Naive thymus-derived CD4-positive, alpha-beta T cell (primary cell): Measurements from ENCODE around the gene KIAA1671. TPM values are rescaled to one million over a fixed set of nuclear protein-coding genes. Genes with fewer than 3 reads are reported as not detected.

Experiments used
- ATAC-seq: fragments of 150-1000 bp; cut with Tn5 transposase; 2 replicates; pipeline ENCODE4 v1.10.0; 2021; ENCODE audit warnings: mild to moderate bottlenecking, moderate library complexity
- CTCF ChIA-PET: fragments of 350-600 bp; sonication (Branson Sonifier 250); formaldehyde crosslinking; loops from one replicate; lab custom pipeline; 2021; ENCODE audit warnings: antibody characterized with exemption; lab: Charles Lee
- POLR2A ChIA-PET: fragments of 350-600 bp; sonication (Branson Sonifier 250); formaldehyde crosslinking; loops from one replicate; lab custom pipeline; 2021; ENCODE audit warnings: antibody characterized with exemption, inconsistent platforms; lab: Charles Lee
- DNase-seq, 9 donors: peaks; one replicate each; pipeline versions ENCODE4 v3.0.0 to v3.0.0-alpha.2; 2020 to 2022; ENCODE audit warnings: mixed read lengths in 1 of 9
- H3K27ac ChIP-seq: one replicate; pipeline ENCODE4 v1.7.0; 2013; ENCODE audit warnings: mild to moderate bottlenecking, low read depth, low read length, moderate library complexity
- H3K27me3 ChIP-seq, 2 donors: one replicate each; pipeline ENCODE4 v1.7.0; 2013; ENCODE audit warnings: low read length in 2 of 2, mild to moderate bottlenecking in 2 of 2, moderate library complexity in 2 of 2; ENCODE audit not compliant: control insufficient read depth in 2 of 2, insufficient read depth in 2 of 2
- H3K36me3 ChIP-seq, 3 experiments: 1 replicate in 2 of 3; 2 replicates in 1 of 3; pipeline ENCODE4 v1.7.0; 2013; ENCODE audit warnings: low read length in 3 of 3, mild to moderate bottlenecking in 3 of 3, moderate library complexity in 1 of 3; ENCODE audit not compliant: insufficient read depth in 3 of 3, control insufficient read depth in 2 of 3
- H3K4me1 ChIP-seq, 2 donors: one replicate each; pipeline ENCODE4 v1.7.0; 2013; ENCODE audit warnings: low read length in 2 of 2, mild to moderate bottlenecking in 2 of 2, moderate library complexity in 1 of 2; ENCODE audit not compliant: control insufficient read depth in 2 of 2, insufficient read depth in 2 of 2
- H3K4me3 ChIP-seq: 2 replicates; pipeline ENCODE4 v1.7.0; 2013; ENCODE audit warnings: mild to moderate bottlenecking, low read length
- H3K9me3 ChIP-seq, 3 experiments: 1 replicate in 2 of 3; 2 replicates in 1 of 3; pipeline ENCODE4 v1.7.0; 2013; ENCODE audit warnings: low read length in 3 of 3; ENCODE audit not compliant: control insufficient read depth in 2 of 3
- H3K27ac Mint-ChIP-seq, 9 donors: one replicate each; pipeline ENCODE4 v1.8.0; 2020 to 2022; ENCODE audit warnings: mixed read lengths in 9 of 9, mild to moderate bottlenecking in 8 of 9, moderate library complexity in 5 of 9, inconsistent platforms in 2 of 9
- H3K27me3 Mint-ChIP-seq, 5 donors: one replicate each; pipeline ENCODE4 v1.8.0; 2021 to 2022; ENCODE audit warnings: mixed read lengths in 5 of 5, mild to moderate bottlenecking in 1 of 5
- H3K36me3 Mint-ChIP-seq, 5 donors: one replicate each; pipeline ENCODE4 v1.8.0; 2020 to 2022; ENCODE audit warnings: mixed read lengths in 5 of 5, mild to moderate bottlenecking in 3 of 5, inconsistent platforms in 1 of 5
- H3K4me1 Mint-ChIP-seq, 7 donors: one replicate each; pipeline ENCODE4 v1.8.0; 2020 to 2022; ENCODE audit warnings: mixed read lengths in 7 of 7, mild to moderate bottlenecking in 3 of 7, inconsistent platforms in 1 of 7
- H3K4me3 Mint-ChIP-seq, 10 donors: one replicate each; pipeline ENCODE4 v1.8.0; 2020 to 2022; ENCODE audit warnings: mild to moderate bottlenecking in 10 of 10, mixed read lengths in 10 of 10, moderate library complexity in 6 of 10, inconsistent platforms in 2 of 10
- H3K9me3 Mint-ChIP-seq, 11 donors: one replicate each; pipeline ENCODE4 v1.8.0; 2020 to 2022; ENCODE audit warnings: mixed read lengths in 11 of 11, mild to moderate bottlenecking in 4 of 11, inconsistent platforms in 1 of 11, moderate library complexity in 1 of 11
- intact Hi-C, 2 donors: fragments of 100-400 bp; cut with micrococcal nuclease; formaldehyde crosslinking; loops; one replicate each; pipeline ENCODE4 v1.15.1; 2023
- polyA plus RNA-seq, 2 donors: library from polyadenylated mRNA; unstranded; fragments of 300-500 nt; fragmentation: Illumina TruSeq; gene quantifications; one replicate each; pipeline ENCODE4 v1.2.3, GENCODE V29; 2021
- total RNA-seq, 6 experiments: library from RNA in 5 of 6; stranded (reverse) in 5 of 6; gene quantifications; 1 replicate in 5 of 6; 2 replicates in 1 of 6; pipeline ENCODE4 v1.2.3 and lab custom pipeline; 2021 to 2026

KIAA1671 gene
- total and polyA plus RNA-seq, 7 experiments from 2014 or later = 0.47 to 19.0 (median 4.2) TPM

DNA sequence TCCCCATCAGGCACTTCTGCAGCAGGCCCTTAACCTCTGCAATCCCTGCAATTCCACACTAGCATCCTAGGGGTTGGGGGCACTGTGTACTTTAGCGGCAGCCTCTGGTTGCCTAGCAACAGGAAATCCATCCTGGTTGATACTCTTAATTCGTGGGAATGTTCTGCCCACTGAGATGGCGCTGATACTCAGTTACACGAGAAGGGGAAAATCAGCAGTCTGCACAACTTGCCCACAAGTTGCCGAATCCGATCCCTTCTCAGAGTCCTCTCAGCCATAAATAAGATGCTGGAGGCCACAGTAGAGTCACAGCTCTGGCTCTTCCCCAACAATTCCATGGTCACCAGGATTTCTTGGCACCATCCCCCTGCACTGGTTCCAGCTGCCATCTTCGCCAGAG, 189.6 kb downstream of the KIAA1671 start:
- Histone ChIP-seq H3K27ac (no peak overlapping the region), H3K36me3 (no peaks in the 10 kb centered on the region), H3K9me3 (no peaks in the 10 kb centered on the region), H3K4me3 (no peak overlapping the region), H3K27me3 (no peaks in the 10 kb centered on the region), H3K4me1 (no peaks in the 10 kb centered on the region)
- Mint-ChIP-seq H3K4me1 (peaks cover 0 to 4% (median 0%) of the 10 kb centered on the region in 7 donors), H3K9me3 (peaks cover 0 to 5% (median 0%) of the 10 kb centered on the region in 11 donors), H3K27ac (no peak overlapping the region), H3K27me3 (no peaks in the 10 kb centered on the region), H3K4me3 (no peak overlapping the region), H3K36me3 (peaks cover 0 to 14% (median 12%) of the 10 kb centered on the region in 5 donors)
- ChIA-PET CTCF (no interaction called here), POLR2A (no interaction called here)
- intact Hi-C loops = no loop called here
- ATAC-seq = no peak
- DNase-seq = no peak

DNA sequence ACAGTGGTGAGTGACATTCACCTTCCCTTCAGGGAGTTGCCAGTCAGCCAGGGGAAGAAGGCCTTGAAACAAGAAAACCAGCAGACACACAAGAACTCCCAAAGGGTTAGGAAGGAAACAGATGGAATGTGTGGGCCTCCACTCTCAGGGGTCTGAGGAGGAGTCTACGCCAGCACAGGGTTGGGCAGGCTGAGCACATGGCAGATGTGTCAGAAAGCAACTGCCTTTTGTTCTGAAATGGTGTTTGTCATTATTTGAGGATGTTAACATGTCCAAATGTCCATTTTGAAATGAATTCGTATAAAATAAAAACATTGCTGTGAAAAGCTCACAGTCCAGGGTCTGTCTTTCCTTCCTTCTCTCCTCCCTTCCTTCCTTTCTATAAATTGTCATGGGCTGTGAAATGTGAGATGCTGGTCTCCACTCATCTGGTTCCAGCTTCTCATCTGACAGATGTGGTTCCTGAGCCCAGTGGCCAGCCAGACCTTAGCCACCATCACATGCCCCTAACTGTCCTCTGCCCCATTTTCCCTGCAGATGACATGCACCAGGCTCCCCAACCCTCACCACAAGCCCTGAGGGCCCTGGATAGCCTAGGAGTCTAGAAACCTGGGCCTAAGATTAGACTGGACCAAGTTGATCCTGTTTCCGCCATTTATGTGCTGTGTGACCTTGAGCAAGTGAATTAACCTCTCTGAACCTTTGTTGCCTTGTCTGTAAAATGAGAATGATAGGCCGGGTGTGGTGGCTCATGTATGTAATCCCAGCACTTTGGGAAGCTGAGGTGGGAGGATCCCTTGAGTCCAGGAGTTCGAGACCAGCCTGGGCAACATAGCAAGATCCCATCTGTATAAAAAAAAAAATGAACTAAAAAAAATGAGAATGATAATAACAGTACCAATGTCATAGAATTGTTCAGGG, 190.9 kb downstream of the KIAA1671 start:
- Histone ChIP-seq H3K27me3 (no peaks in the 10 kb centered on the region), H3K4me1 (no peaks in the 10 kb centered on the region), H3K36me3 (no peaks in the 10 kb centered on the region), H3K27ac (no peak overlapping the region), H3K4me3 (no peak overlapping the region), H3K9me3 (no peaks in the 10 kb centered on the region)
- H3K27ac Mint-ChIP-seq = peak overlapping the region in 1 of 9 donors; percentile 43
- H3K36me3 Mint-ChIP-seq = peaks cover 0 to 4% (median 2%) of the 10 kb centered on the region in 5 donors
- intact Hi-C loops = no loop called here
- POLR2A ChIA-PET = no interaction called here
- CTCF ChIA-PET = no interaction called here
- H3K4me1 Mint-ChIP-seq = peaks cover 0 to 4% (median 0%) of the 10 kb centered on the region in 7 donors
- no peaks in the 10 kb centered on the region for H3K27me3 Mint-ChIP-seq
- ATAC-seq = no peak
- no peak overlapping the region for H3K4me3 Mint-ChIP-seq
- peaks cover 0 to under 1% (median 0%) of the 10 kb centered on the region in 11 donors for H3K9me3 Mint-ChIP-seq
- no peak for DNase-seq

DNA sequence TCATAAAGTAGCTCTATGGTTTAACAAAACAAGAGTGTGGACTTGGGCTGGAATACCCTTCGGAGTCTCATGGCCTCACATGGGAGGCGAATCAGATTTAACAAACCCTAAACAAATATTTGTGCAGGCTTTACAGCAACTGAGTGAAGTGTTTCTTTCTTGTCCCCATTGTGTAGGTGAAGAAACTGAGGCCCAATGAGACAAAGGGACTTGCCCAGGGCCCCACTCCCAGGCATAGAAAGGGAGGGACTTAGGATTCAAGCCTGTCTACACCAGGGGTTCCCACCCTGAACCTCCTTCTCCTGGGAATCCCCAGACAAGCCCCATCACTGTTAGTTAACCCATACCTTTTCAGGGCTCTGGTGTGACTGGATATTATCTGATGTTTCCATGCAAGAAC, 192.0 kb downstream of the KIAA1671 start:
- peaks cover 0 to 3% (median 0%) of the 10 kb centered on the region in 5 donors for H3K36me3 Mint-ChIP-seq
- H3K27me3 ChIP-seq = no peaks in the 10 kb centered on the region
- no peak overlapping the region for H3K4me3 Mint-ChIP-seq
- no peak for ATAC-seq
- no peaks in the 10 kb centered on the region for H3K27me3 Mint-ChIP-seq
- no peaks in the 10 kb centered on the region for H3K9me3 ChIP-seq
- no peaks in the 10 kb centered on the region for H3K4me1 ChIP-seq
- no peak overlapping the region for H3K27ac ChIP-seq
- ChIA-PET CTCF (no interaction called here), POLR2A (interaction anchor here (0.5 kb wide), 1 partner anchor 1480 kb away, joined by 3 read pairs; no protein-coding TSS in a partner anchor)
- H3K4me1 Mint-ChIP-seq = peaks cover 0 to 4% (median 0%) of the 10 kb centered on the region in 7 donors
- intact Hi-C loops = no loop called here
- H3K9me3 Mint-ChIP-seq = no peaks in the 10 kb centered on the region
- no peaks in the 10 kb centered on the region for H3K36me3 ChIP-seq
- no peak overlapping the region for H3K4me3 ChIP-seq
- peak overlapping the region in 1 of 9 donors; percentile 46 for H3K27ac Mint-ChIP-seq
- no peak for DNase-seq

DNA sequence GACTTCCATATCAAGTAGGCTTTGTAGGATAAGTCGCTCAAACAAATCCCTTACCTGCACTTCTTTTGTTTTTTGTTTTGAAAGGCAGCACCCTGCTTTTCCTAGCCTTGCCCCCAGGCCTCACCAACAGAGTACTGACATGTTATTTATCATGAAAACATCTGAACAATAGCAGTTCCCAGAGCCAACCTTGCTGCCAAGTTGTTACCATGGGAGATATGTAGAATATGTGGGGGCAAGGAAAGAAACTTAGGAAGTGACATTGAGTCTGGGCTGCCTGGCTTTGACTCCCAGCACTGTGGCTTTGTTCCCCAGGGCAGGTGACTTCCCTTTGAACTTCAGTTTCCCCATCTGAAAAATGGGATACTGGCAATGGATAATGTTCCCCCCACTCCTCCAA, 193.8 kb downstream of the KIAA1671 start:
- Histone ChIP-seq H3K27me3 (no peaks in the 10 kb centered on the region), H3K36me3 (no peaks in the 10 kb centered on the region), H3K4me1 (no peaks in the 10 kb centered on the region), H3K27ac (no peak overlapping the region), H3K9me3 (no peaks in the 10 kb centered on the region), H3K4me3 (no peak overlapping the region)
- peaks cover 0 to 3% (median 0%) of the 10 kb centered on the region in 7 donors for H3K4me1 Mint-ChIP-seq
- ChIA-PET CTCF (no interaction called here), POLR2A (no interaction called here)
- H3K9me3 Mint-ChIP-seq = no peaks in the 10 kb centered on the region
- no peaks in the 10 kb centered on the region for H3K27me3 Mint-ChIP-seq
- H3K36me3 Mint-ChIP-seq = peaks cover 0 to 3% (median 0%) of the 10 kb centered on the region in 5 donors
- ATAC-seq (no peak), DNase-seq (no peak)
- no peak overlapping the region for H3K27ac Mint-ChIP-seq
- no peak overlapping the region for H3K4me3 Mint-ChIP-seq
- intact Hi-C loops = no loop called here

DNA sequence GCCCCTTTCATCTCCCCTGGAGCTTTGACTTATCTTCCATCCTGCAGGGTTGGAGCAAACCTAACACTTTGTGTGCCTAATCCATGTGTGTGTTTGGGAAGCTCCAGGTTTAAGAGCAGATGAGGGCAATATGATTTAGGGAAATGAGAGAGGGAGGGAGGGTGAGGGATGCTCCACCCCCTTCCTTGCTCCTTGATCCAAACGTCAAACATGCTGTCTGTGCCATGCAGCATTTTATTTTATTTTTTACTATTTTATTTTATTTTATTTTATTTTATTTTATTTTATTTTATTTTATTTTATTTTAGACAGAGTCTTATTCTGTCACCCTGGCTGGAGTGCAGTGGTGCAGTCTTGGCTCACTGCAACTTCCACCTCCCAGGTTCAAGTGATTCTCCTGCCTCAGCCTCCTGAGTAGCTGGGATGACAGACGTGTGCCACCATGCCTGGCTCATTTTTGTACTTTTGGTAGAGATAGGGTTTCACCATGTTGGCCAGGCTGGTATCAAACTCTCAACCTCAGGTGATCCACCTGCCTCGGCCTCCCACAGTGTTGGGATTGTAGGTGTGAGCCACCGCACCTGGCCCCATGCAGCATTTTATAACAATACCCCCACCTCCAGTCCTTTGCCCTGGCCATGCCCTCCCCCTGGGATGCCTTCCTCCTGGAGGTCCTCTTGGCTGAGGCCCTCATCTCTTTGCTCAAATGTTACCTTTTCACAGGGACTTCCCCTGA, 194.6 kb downstream of the KIAA1671 start:
- H3K9me3 Mint-ChIP-seq = no peaks in the 10 kb centered on the region
- Histone ChIP-seq H3K27me3 (no peaks in the 10 kb centered on the region), H3K27ac (no peak overlapping the region), H3K4me3 (no peak overlapping the region), H3K36me3 (no peaks in the 10 kb centered on the region), H3K9me3 (no peaks in the 10 kb centered on the region), H3K4me1 (no peaks in the 10 kb centered on the region)
- no peak for ATAC-seq
- H3K27me3 Mint-ChIP-seq = no peaks in the 10 kb centered on the region
- peaks cover 0 to 3% (median 0%) of the 10 kb centered on the region in 7 donors for H3K4me1 Mint-ChIP-seq
- CTCF ChIA-PET = no interaction called here
- intact Hi-C loops = no loop called here
- H3K36me3 Mint-ChIP-seq = peaks cover 0 to 3% (median 0%) of the 10 kb centered on the region in 5 donors
- no peak overlapping the region for H3K4me3 Mint-ChIP-seq
- peak overlapping the region in 2 of 9 donors; percentile 9 to 22 for H3K27ac Mint-ChIP-seq
- POLR2A ChIA-PET = no interaction called here
- DNase-seq = no peak

DNA sequence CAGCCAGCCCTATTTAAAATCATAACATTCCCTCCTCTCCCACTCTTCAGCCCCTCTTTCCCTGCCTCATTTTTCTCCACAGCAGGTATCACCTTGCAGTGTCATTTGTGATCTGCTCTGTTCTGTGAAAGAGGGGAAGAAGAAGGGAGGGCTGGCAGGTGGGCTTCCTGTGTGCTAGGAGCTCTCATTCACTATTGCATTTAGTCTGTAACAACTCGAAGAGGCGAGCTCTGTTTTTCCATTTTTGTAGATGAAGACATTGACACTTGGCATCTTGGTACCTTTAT, 195.1 kb downstream of the KIAA1671 start:
- Mint-ChIP-seq H3K27ac (peak overlapping the region in 1 of 9 donors; percentile 9), H3K27me3 (no peaks in the 10 kb centered on the region), H3K4me3 (no peak overlapping the region), H3K9me3 (no peaks in the 10 kb centered on the region), H3K4me1 (peaks cover 0 to 3% (median 0%) of the 10 kb centered on the region in 7 donors), H3K36me3 (peaks cover 0 to 3% (median 0%) of the 10 kb centered on the region in 5 donors)
- no peaks in the 10 kb centered on the region for H3K36me3 ChIP-seq
- H3K27ac ChIP-seq = no peak overlapping the region
- no peaks in the 10 kb centered on the region for H3K9me3 ChIP-seq
- DNase-seq = no peak
- intact Hi-C loops = no loop called here
- no peak overlapping the region for H3K4me3 ChIP-seq
- POLR2A ChIA-PET = no interaction called here
- no peaks in the 10 kb centered on the region for H3K27me3 ChIP-seq
- CTCF ChIA-PET = no interaction called here
- no peaks in the 10 kb centered on the region for H3K4me1 ChIP-seq
- no peak for ATAC-seq
